HCT116 (cell line): Measurements from ENCODE around the gene EFCAB12.

Source experiments
- ZBTB33 ChIP-seq: IDR thresholded peaks from 2 replicates; pipeline ENCODE4 v1.6.1; 2011; ENCODE audit warnings: mild to moderate bottlenecking, low read length, moderate library complexity; ENCODE audit not compliant: insufficient replicate concordance; ENCODE audit errors: extremely low read depth
- TF ChIP-seq, protein P1 (sequence below), 3 experiments: fragments of 200-600 bp in 1 of 3; sonication (generic) in 1 of 3; IDR thresholded peaks in 2 of 3; conservative IDR thresholded peaks in 1 of 3; 2 replicates each; pipeline ENCODE4 v1.5.1; 2012 to 2017; ENCODE audit warnings: low read depth in 2 of 3, low read length in 2 of 3, antibody characterized with exemption in 1 of 3, borderline replicate concordance in 1 of 3, control low read depth in 1 of 3, mild to moderate bottlenecking in 1 of 3, mixed read lengths in 1 of 3, mixed run types in 1 of 3, moderate library complexity in 1 of 3; ENCODE audit not compliant: insufficient read depth in 1 of 3

GRCh38 chr3:129476586-129476985 is 48.1 kb upstream of the EFCAB12 start:
- TF ChIP-seq, protein P1, sequence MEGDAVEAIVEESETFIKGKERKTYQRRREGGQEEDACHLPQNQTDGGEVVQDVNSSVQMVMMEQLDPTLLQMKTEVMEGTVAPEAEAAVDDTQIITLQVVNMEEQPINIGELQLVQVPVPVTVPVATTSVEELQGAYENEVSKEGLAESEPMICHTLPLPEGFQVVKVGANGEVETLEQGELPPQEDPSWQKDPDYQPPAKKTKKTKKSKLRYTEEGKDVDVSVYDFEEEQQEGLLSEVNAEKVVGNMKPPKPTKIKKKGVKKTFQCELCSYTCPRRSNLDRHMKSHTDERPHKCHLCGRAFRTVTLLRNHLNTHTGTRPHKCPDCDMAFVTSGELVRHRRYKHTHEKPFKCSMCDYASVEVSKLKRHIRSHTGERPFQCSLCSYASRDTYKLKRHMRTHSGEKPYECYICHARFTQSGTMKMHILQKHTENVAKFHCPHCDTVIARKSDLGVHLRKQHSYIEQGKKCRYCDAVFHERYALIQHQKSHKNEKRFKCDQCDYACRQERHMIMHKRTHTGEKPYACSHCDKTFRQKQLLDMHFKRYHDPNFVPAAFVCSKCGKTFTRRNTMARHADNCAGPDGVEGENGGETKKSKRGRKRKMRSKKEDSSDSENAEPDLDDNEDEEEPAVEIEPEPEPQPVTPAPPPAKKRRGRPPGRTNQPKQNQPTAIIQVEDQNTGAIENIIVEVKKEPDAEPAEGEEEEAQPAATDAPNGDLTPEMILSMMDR (IDR thresholded peaks at IDR 0.05 in 2 of 3, conservative IDR thresholded peaks at IDR 0.05 in 1 of 3; ENCODE audit: borderline replicate concordance in 1 of 3, insufficient read depth in 1 of 3, low read depth in 2 of 3, low read length in 2 of 3): no peak
- no peak for TF ChIP-seq ZBTB33
